GM18505 (cell line): ENCODE results near the gene P2RX2.

ENCODE experiments used
- ATAC-seq: cut with Tn5 transposase; IDR thresholded peaks from one replicate; pipeline ENCODE4 v1.9.1; 2021; ENCODE audit not compliant: unreplicated experiment
- POLR2A ChIP-seq: IDR thresholded peaks from 4 replicates; pipeline ENCODE4 v1.6.1; 2011; ENCODE audit warnings: borderline replicate concordance; ENCODE audit not compliant: insufficient read depth, insufficient read length; ENCODE audit errors: extremely low read depth

Gene P2RX2

GRCh38 chr12:132623072-132623869 is 4.7 kb downstream of the P2RX2 start:
- no peak for ATAC-seq
- TF ChIP-seq POLR2A, result no peak

GRCh38 chr12:132624186-132624855 is 5.7 kb downstream of the P2RX2 start:
- TF ChIP-seq POLR2A, result no peak
- no peak for ATAC-seq

DNA sequence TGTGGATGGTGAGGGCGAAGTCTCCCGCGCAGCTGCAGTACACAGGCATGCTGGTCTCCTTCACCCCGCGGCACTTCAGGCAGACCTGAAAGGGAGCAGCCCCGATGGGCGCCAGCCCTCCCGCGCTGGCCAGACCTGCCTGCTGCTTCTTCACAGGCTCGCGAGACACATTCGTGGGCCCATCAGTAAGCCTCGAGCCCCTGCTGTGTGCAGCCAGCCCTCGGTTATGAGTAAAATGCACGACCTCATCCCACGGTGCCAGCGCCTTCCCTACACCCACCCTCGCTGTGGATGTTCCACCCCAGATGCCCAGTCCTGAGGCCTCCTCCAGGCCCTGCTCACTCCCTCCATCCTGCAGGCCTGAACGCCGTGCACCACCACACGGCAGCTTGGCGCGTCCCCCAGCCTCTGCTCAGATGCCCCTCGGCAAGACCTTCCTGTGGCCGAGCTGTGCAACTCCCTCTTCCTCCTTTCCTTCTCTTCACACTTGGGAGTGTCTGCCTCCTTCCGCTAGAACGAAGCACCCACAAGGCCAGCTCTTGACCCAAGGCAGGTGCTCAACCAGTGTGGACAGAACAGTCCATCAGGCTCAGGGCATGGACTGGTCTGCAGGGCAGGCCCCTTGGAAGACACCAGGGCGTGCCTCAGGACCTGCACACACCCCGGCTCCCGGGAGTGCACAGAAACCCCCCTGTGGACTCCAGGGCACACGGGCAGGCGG is 6.5 kb downstream of the P2RX2 start:
- ATAC-seq, result no peak
- TF ChIP-seq POLR2A, result no peak

DNA sequence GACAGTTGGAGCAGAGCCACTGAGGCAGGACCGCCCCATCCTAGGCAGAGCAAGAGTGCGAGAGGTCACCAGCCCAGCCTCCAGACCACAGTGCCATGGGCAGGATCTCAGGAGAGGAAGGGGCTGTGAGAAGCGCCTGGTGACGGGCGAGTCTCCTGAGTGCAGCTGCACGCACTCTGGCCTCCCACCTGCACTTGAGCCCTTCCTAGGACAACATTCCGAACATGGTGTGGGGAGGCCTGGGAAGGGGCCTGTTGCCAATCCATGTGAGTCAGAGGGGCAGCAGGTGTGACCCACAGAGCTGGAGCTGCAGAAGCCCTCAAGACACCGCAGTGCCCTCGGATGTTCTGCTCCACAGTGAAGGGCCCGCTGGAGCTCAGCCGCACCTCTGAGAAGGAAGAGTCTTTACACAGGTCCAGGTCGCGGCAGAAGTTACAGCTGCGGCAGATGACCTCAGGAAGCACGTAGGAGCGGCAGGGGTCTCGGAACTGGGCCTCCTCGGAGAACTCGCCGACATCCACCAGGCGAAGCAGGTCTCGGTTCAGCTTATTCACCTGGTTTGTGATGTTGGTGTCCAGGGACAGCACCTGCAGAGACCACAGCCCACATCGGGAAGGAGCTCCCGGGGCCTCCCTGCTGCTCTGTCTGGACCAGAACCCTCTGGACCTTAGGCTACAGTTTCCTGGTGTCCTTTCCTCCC is 7.3 kb downstream of the P2RX2 start:
- ATAC-seq, result no peak
- no peak for TF ChIP-seq POLR2A

DNA sequence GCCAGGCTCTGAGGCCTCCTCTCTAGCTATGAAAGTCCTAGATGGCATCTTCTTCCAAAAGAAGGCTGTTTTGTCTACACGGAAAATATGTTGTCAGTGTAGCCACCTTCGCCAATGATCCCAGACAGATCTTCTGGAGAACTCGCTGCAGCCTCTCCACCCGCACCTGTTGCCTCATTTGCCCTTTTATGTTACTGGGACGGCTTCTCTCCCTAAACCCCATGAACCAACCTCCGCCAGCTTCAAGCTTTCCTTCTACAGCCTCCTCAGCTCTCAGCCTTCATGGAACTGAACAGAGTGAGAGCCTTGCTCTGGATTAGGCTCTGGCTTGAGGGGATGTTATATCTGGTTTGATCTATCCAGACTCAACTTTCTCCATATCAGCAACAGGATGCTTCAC is 10.8 kb downstream of the P2RX2 start:
- no peak for ATAC-seq
- no peak for TF ChIP-seq POLR2A

DNA sequence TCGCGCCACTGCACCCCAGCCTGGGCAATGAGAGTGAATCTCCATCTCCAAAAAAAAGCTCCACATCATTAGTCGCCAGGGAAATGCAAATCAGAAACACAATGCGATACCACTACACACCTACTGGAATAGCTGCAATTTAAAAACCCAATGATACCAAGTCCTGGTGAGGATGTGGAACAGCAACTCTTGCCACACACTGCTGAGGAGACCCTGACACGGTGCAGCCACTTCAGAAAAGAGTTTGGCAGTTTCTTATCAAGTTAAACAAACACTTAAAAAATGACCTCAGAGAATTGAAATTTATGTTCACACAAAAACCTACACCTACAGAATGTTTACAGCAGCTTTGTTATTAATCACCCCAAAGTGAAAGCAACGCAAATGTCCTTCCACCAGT is 12.1 kb downstream of the P2RX2 start:
- no peak for ATAC-seq
- TF ChIP-seq POLR2A, result no peak

GRCh38 chr12:132631666-132632065 is 13.1 kb downstream of the P2RX2 start:
- no peak for ATAC-seq
- TF ChIP-seq POLR2A, result no peak

GRCh38 chr12:132632521-132633228 is 14.1 kb downstream of the P2RX2 start:
- ATAC-seq, result no peak

GRCh38 chr12:132633398-132633797 is 14.8 kb downstream of the P2RX2 start:
- no peak for TF ChIP-seq POLR2A
- no peak for ATAC-seq

More at GRCh38 chr12:132632521-132633228, 14.1 kb downstream of the P2RX2 start:
- TF ChIP-seq POLR2A, result no peak

- TF ChIP-seq POLR2A, result no peak
- ATAC-seq, result no peak
These were observed 15.3 kb downstream of the P2RX2 start for GRCh38 chr12:132633901-132634300.

GRCh38 chr12:132634411-132634990 is 15.9 kb downstream of the P2RX2 start:
- no peak for TF ChIP-seq POLR2A
- ATAC-seq, result no peak
